GM12878 (cell line): ENCODE results near the gene SLC5A11. TPM values are rescaled to one million over a fixed set of nuclear protein-coding genes. Genes with fewer than 3 reads are reported as not detected.

Source experiments
- ATAC-seq: fragments of 200-7000 bp; cut with Tn5 transposase; 3 replicates; pipeline ENCODE4 v1.9.1; 2020; ENCODE audit warnings: mild to moderate bottlenecking, moderate library complexity
- BruUV-seq: library from RNA; stranded (reverse); fragments of 400-500 nt; replicated peaks from 2 replicates; lab custom pipeline; 2021; lab: Mats Ljungman, UMichigan
- CTCF ChIA-PET: fragments of 300-600 bp; sonication (Branson Sonifier 250); formaldehyde crosslinking; extraction: SDS; loops from one replicate; lab custom pipeline; 2021; ENCODE audit warnings: inconsistent platforms; lab: Yijun Ruan, JAX
- POLR2A ChIA-PET: fragments of 350-600 bp; formaldehyde crosslinking; extraction: SDS; loops from one replicate; lab custom pipeline; 2021; ENCODE audit warnings: inconsistent platforms; lab: Charles Lee
- RAD21 ChIA-PET: fragments of 300-600 bp; sonication (Branson Sonifier 250); formaldehyde crosslinking; loops from one replicate; lab custom pipeline; 2023; ENCODE audit warnings: antibody characterized with exemption; ENCODE audit not compliant: unreplicated experiment; lab: Charles Lee
- SMC1A ChIA-PET: fragments of 300-600 bp; sonication (Branson Sonifier 250); formaldehyde crosslinking; loops from one replicate; lab custom pipeline; 2023; ENCODE audit not compliant: unreplicated experiment, uncharacterized antibody; lab: Charles Lee
- DNase-seq: peaks from one replicate; pipeline ENCODE4 v3.0.0-alpha.2; 2011; ENCODE audit warnings: low read depth, low spot score
- FAIRE-seq: peaks from 3 replicates; lab custom pipeline; 2011; peaks lifted over from hg19 to GRCh38; lab: Jason Lieb, UNC
- H2AFZ ChIP-seq: 2 replicates; pipeline ENCODE4 v1.6.0; 2011; ENCODE audit warnings: low read depth, low read length, control low read depth; ENCODE audit not compliant: control insufficient read depth
- H3K27ac ChIP-seq: 2 replicates; pipeline ENCODE4 v1.5.1; 2011; ENCODE audit warnings: control low read depth; ENCODE audit not compliant: control insufficient read depth, insufficient read depth
- H3K27me3 ChIP-seq, 2 experiments: replicated peaks in 1 of 2; 2 replicates each; pipeline versions ENCODE4 v1.6.0 to v1.6.1; 2011; ENCODE audit warnings: low read length in 1 of 2; ENCODE audit not compliant: control insufficient read depth in 2 of 2, insufficient read depth in 2 of 2
- H3K36me3 ChIP-seq, 2 experiments: 2 replicates each; pipeline ENCODE4 v1.5.1; 2011; ENCODE audit warnings: low read length in 1 of 2; ENCODE audit not compliant: control insufficient read depth in 2 of 2, insufficient read depth in 2 of 2
- H3K4me1 ChIP-seq: 2 replicates; pipeline ENCODE4 v1.6.1; 2011; ENCODE audit warnings: mild to moderate bottlenecking, low read length, moderate library complexity, mixed read lengths; ENCODE audit not compliant: control insufficient read depth, insufficient read depth
- H3K4me2 ChIP-seq: 2 replicates; pipeline ENCODE4 v1.6.0; 2011; ENCODE audit warnings: control low read depth; ENCODE audit not compliant: control insufficient read depth, insufficient read depth
- H3K4me3 ChIP-seq: fragments of 200-600 bp; sonication (generic); 2 replicates; pipeline ENCODE4 v1.5.1; 2016
- H3K79me2 ChIP-seq: 2 replicates; pipeline ENCODE4 v1.6.0; 2011; ENCODE audit warnings: low read length; ENCODE audit not compliant: control insufficient read depth, insufficient read depth
- H3K9ac ChIP-seq: 2 replicates; pipeline ENCODE4 v1.8.0; 2011; ENCODE audit warnings: low read length, control low read depth, mixed read lengths; ENCODE audit not compliant: control insufficient read depth, insufficient read depth
- H3K9me3 ChIP-seq: replicated peaks from 3 replicates; pipeline ENCODE4 v1.5.1; 2011; ENCODE audit warnings: mild to moderate bottlenecking, low read length; ENCODE audit not compliant: control insufficient read depth, insufficient read depth
- H4K20me1 ChIP-seq: 2 replicates; pipeline ENCODE4 v1.6.0; 2011; ENCODE audit not compliant: control insufficient read depth, insufficient read depth
- CREB1 ChIP-seq: IDR thresholded peaks from 2 replicates; pipeline ENCODE4 v1.6.1; 2012; ENCODE audit warnings: low read depth, mild to moderate bottlenecking, inconsistent platforms
- ESRRA ChIP-seq: IDR thresholded peaks from 2 replicates; pipeline ENCODE4 v1.6.1; 2012; ENCODE audit warnings: mild to moderate bottlenecking, low read length, improper control_type of control experiment
- EZH2 ChIP-seq: IDR thresholded peaks from 2 replicates; pipeline ENCODE4 v1.6.1; 2012; ENCODE audit warnings: low read depth, mild to moderate bottlenecking, control low read depth, inconsistent platforms, low read length, borderline replicate concordance; ENCODE audit not compliant: control insufficient read depth
- REST ChIP-seq: IDR thresholded peaks from 2 replicates; pipeline ENCODE4 v1.6.1; 2012; ENCODE audit warnings: mild to moderate bottlenecking, low read depth, low read length
- SIN3A ChIP-seq: IDR thresholded peaks from 2 replicates; pipeline ENCODE4 v1.6.1; 2012; ENCODE audit warnings: low read depth, low read length, improper control_type of control experiment
- SREBF1 ChIP-seq: IDR thresholded peaks from 2 replicates; pipeline ENCODE4 v1.6.1; 2012; ENCODE audit warnings: mild to moderate bottlenecking, low read length
- WGBS: methylation state at CpG from one replicate; pipeline ENCODE4 v1.1.6; 2016; ENCODE audit warnings: low lambda C conversion rate; ENCODE audit not compliant: insufficient replicate concordance, insufficient coverage; ENCODE audit errors: missing lambda C conversion rate; 5-methylcytosine and 5-hydroxymethylcytosine counted together
- in situ Hi-C: fragments of 300-500 bp; cut with MboI; formaldehyde crosslinking; loops from 9 replicates; pipeline ENCODE4 v1.14.3; 2018; ENCODE audit warnings: mixed read lengths
- intact Hi-C: fragments of 100-400 bp; cut with micrococcal nuclease; formaldehyde crosslinking; loops from one replicate; pipeline ENCODE4 v1.14.2; 2022; ENCODE audit not compliant: unreplicated experiment
- polyA plus RNA-seq, 11 experiments: library from polyadenylated mRNA; depleted of rRNA in 4 of 11; unstranded in 6 of 11; stranded (reverse) in 5 of 11; fragments of >200 nt; fragmentation: Nextera tagmentation in 4 of 11; fragmentation: Illumina TruSeq in 1 of 11; extraction: Ambion mirVana in 4 of 11; extraction: Trizol in 1 of 11; gene quantifications; 1 replicate in 1 of 11; 2 replicates in 10 of 11; pipeline versions ENCODE4 v1.2.1 to v1.2.3, GENCODE V29; 2011 to 2016; ENCODE audit warnings: inconsistent platforms in 2 of 11, missing spikeins in 2 of 11, low read depth in 1 of 11
- total RNA-seq, 4 experiments: library from RNA; depleted of rRNA in 3 of 4; stranded (reverse); fragments of >200 nt in 3 of 4; fragmentation: Illumina TruSeq in 1 of 4; extraction: Trizol in 1 of 4; gene quantifications; 2 replicates each; pipeline versions ENCODE4 v1.2.1 to v1.2.3, GENCODE V29; 2013 to 2021
- TF ChIP-seq, protein P1 (sequence below): IDR thresholded peaks from 2 replicates; pipeline ENCODE4 v1.6.1; 2011; ENCODE audit warnings: low read depth, low read length, improper control_type of control experiment, borderline replicate concordance
- TF ChIP-seq, protein P2 (sequence below): fragments of 450-650 bp; formaldehyde crosslinking; IDR thresholded peaks from 2 replicates; pipeline ENCODE4 v1.4.0; 2022; ENCODE audit warnings: mild to moderate bottlenecking, moderate library complexity

SLC5A11 gene
- total and polyA plus RNA-seq, 10 of the 15 experiments (the other 5 are each of a cell fraction or from before 2014, with no cell fraction given): 0.10 TPM; not detected in 9

DNA sequence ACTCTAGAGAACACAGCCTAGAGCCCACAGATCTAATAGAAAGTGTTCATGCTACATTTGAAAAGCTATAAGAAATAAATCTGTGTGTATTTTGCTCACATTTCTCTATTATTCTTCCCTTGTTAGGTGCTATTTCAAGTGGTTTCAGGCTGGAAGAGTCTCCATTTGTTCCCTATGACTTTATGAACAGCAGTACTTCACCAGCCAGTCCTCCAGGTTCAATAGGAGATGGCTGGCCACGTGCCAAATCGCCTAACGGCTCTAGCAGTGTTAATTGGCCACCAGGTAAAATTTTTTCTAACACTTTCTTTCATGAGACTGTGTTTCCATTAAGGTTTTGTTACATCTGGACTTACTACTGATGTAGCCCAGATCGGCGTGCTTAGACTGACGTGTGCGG, 30.7 kb upstream of the SLC5A11 start (continued):
- no peak for TF ChIP-seq SREBF1
- TF ChIP-seq, all 136 proteins: peak for 0

DNA sequence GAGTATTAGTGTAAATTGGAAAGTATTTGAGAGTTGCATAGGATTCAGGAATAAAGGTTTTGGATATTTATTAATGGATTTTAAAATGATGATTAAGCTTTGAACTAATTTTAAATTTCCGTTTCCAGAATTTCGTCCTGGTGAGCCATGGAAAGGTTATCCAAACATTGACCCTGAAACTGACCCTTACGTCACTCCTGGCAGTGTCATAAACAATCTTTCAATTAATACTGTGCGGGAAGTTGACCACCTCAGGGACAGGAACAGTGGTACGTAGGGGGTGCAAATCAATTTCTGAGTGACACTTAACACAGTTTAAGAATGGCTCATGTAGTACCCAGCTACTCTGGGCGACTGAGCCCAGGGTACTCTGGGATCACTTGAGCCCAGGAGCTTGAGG, 29.1 kb upstream of the SLC5A11 start:
- no TSS peak for BruUV-seq
- RAD21 ChIA-PET: no interaction called here
- intact Hi-C loops (no loop called here), in situ Hi-C loops (no loop called here)
- no peak for ATAC-seq
- Histone ChIP-seq H3K4me2 (no peak overlapping the region), H3K79me2 (no peaks in the 10 kb centered on the region), H3K27me3 (no peaks in the 10 kb centered on the region), H3K4me3 (no peak overlapping the region), H3K27ac (no peak overlapping the region), H3K9me3 (no peaks in the 10 kb centered on the region), H3K4me1 (no peaks in the 10 kb centered on the region), H2AFZ (no peak overlapping the region), H3K9ac (no peak overlapping the region), H4K20me1 (no peaks in the 10 kb centered on the region), H3K36me3 (peaks cover 27 to 28% of the 10 kb centered on the region in 2 experiments)
- 89% methylated on average over 6 of the region's 6 CpGs for WGBS
- CTCF ChIA-PET: no interaction called here
- SMC1A ChIA-PET: no interaction called here
- TF ChIP-seq, protein P1, sequence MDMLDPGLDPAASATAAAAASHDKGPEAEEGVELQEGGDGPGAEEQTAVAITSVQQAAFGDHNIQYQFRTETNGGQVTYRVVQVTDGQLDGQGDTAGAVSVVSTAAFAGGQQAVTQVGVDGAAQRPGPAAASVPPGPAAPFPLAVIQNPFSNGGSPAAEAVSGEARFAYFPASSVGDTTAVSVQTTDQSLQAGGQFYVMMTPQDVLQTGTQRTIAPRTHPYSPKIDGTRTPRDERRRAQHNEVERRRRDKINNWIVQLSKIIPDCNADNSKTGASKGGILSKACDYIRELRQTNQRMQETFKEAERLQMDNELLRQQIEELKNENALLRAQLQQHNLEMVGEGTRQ: no peak
- TF ChIP-seq EZH2 (no peak), CREB1 (no peak), REST (no peak), SIN3A (no peak), ESRRA (no peak)
- TF ChIP-seq, protein P2, sequence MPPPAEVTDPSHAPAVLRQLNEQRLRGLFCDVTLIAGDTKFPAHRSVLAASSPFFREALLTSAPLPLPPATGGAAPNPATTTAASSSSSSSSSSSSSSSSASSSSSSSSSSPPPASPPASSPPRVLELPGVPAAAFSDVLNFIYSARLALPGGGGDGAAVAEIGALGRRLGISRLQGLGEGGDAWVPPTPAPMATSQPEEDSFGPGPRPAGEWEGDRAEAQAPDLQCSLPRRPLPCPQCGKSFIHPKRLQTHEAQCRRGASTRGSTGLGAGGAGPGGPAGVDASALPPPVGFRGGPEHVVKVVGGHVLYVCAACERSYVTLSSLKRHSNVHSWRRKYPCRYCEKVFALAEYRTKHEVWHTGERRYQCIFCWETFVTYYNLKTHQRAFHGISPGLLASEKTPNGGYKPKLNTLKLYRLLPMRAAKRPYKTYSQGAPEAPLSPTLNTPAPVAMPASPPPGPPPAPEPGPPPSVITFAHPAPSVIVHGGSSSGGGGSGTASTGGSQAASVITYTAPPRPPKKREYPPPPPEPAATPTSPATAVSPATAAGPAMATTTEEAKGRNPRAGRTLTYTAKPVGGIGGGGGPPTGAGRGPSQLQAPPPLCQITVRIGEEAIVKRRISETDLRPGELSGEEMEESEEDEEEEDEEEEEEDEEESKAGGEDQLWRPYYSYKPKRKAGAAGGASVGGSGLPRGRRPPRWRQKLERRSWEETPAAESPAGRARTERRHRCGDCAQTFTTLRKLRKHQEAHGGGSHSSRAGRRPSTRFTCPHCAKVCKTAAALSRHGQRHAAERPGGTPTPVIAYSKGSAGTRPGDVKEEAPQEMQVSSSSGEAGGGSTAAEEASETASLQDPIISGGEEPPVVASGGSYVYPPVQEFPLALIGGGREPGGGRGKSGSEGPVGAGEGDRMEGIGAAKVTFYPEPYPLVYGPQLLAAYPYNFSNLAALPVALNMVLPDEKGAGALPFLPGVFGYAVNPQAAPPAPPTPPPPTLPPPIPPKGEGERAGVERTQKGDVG (CRISPR knock-in tag): no peak
- POLR2A ChIA-PET: interaction anchor here (0.6 kb wide), 2 partner anchors 237 to 570 kb away, joined by 3 to 4 read pairs; no protein-coding TSS in a partner anchor
- DNase-seq: no peak
- FAIRE-seq: no peak
